ENCODE data around the gene COQ9. TPM values are rescaled to one million over a fixed set of nuclear protein-coding genes. Genes with fewer than 3 reads are reported as not detected.

COQ9 gene
- total RNA-seq, 1 donor from 2014 or later, result 34.1 TPM

GRCh38 chr16:57462209-57462977 is 15.1 kb downstream of the COQ9 start, which contains the start of gene POLR2C:
POLR2C (plus strand) TSS chr16:57462679; CDS start chr16:57462725, 46 bp downstream.
- peaks cover 72% of the 10 kb centered on the region for H3K36me3 Mint-ChIP-seq (ENCODE audit: low read depth)
- no peaks in the 10 kb centered on the region for H3K9me3 Mint-ChIP-seq
- ATAC-seq (ENCODE audit: low read depth) (peak; percentile 97), DNase-seq (peak; percentile 93)
- ChIA-PET POLR2A (interaction anchor here (0.5 to 2.4 kb wide), 16 partner anchors 9 to 400 kb away, joined by 3 to 36 read pairs (median 4); partner anchors contain the start of genes ADGRG5, CIAPIN1, COQ9 and DOK4), CTCF (interaction anchor here (0.9 to 2.4 kb wide), 9 partner anchors 8 to 75 kb away, joined by 3 to 15 read pairs (median 4); partner anchors contain the start of genes CIAPIN1 and COQ9)
- intact Hi-C loops (cut with micrococcal nuclease), result loop anchor here (1.0 to 2.0 kb wide), 8 partner anchors 15 to 276 kb away; partner anchors contain the start of genes CCDC102A, CIAPIN1, COQ9 and KATNB1
- H3K27me3 Mint-ChIP-seq, result no peaks in the 10 kb centered on the region
- peak within 1 kb of the TSS; percentile 100 for H3K4me3 Mint-ChIP-seq
- peak; percentile 38 for TF ChIP-seq CTCF (IDR thresholded peaks at IDR 0.05)
- peaks cover 29% of the 10 kb centered on the region for H3K4me1 Mint-ChIP-seq
- H3K27ac Mint-ChIP-seq, result peak within 1 kb of the TSS; percentile 99

- ChIA-PET CTCF (interaction anchor here (0.9 to 2.4 kb wide), 8 partner anchors 8 to 163 kb away, joined by 3 to 15 read pairs (median 4); partner anchors contain the start of genes CIAPIN1 and COQ9), POLR2A (interaction anchor here (0.6 to 2.4 kb wide), 9 partner anchors 8 to 272 kb away, joined by 3 to 36 read pairs (median 5); partner anchors contain the start of genes CIAPIN1, COQ9, DOK4 and KATNB1)
- no peak for DNase-seq
- Mint-ChIP-seq H3K9me3 (no peaks in the 10 kb centered on the region), H3K27me3 (no peaks in the 10 kb centered on the region), H3K36me3 (ENCODE audit: low read depth) (peaks cover 72% of the 10 kb centered on the region), H3K4me1 (peaks cover 29% of the 10 kb centered on the region), H3K4me3 (peak overlapping the region; percentile 100), H3K27ac (peak overlapping the region; percentile 99)
- no peak for ATAC-seq (ENCODE audit: low read depth)
- intact Hi-C loops (cut with micrococcal nuclease), result loop anchor here (1.0 to 2.0 kb wide), 8 partner anchors 16 to 277 kb away; partner anchors contain the start of genes CCDC102A, CIAPIN1, COQ9 and KATNB1
- TF ChIP-seq CTCF (IDR thresholded peaks at IDR 0.05), result no peak
Measured at GRCh38 chr16:57462978-57463362, 15.7 kb downstream of the COQ9 start.

- H3K36me3 Mint-ChIP-seq (ENCODE audit: low read depth), result peaks cover 77% of the 10 kb centered on the region
- H3K4me3 Mint-ChIP-seq, result peak overlapping the region; percentile 1
Measured at GRCh38 chr16:57464523-57464922, 17.2 kb downstream of the COQ9 start.

GRCh38 chr16:57468346-57468745 is 21.1 kb downstream of the COQ9 start:
- ChIA-PET CTCF (no interaction called here), POLR2A (no interaction called here)
- intact Hi-C loops (cut with micrococcal nuclease), result no loop called here
- H3K27me3 Mint-ChIP-seq, result no peaks in the 10 kb centered on the region
- H3K36me3 Mint-ChIP-seq (ENCODE audit: low read depth), result peaks cover 80% of the 10 kb centered on the region
- TF ChIP-seq CTCF (IDR thresholded peaks at IDR 0.05), result no peak
- peaks cover 20% of the 10 kb centered on the region for H3K4me1 Mint-ChIP-seq
- H3K4me3 Mint-ChIP-seq, result no peak overlapping the region
- no peaks in the 10 kb centered on the region for H3K9me3 Mint-ChIP-seq
- no peak for DNase-seq
- no peak overlapping the region for H3K27ac Mint-ChIP-seq
- ATAC-seq (ENCODE audit: low read depth), result no peak

More at GRCh38 chr16:57464523-57464922, 17.2 kb downstream of the COQ9 start:
- no peak for TF ChIP-seq CTCF (IDR thresholded peaks at IDR 0.05)
- intact Hi-C loops (cut with micrococcal nuclease), result no loop called here
- no peak for DNase-seq
- CTCF ChIA-PET, result interaction anchor here (0.6 to 1.7 kb wide), 2 partner anchors 55 to 764 kb away, joined by 3 to 5 read pairs; no protein-coding TSS in a partner anchor
- no peak overlapping the region for H3K27ac Mint-ChIP-seq
- H3K9me3 Mint-ChIP-seq, result no peaks in the 10 kb centered on the region
- no peak for ATAC-seq (ENCODE audit: low read depth)
- H3K4me1 Mint-ChIP-seq, result peaks cover 29% of the 10 kb centered on the region
- no peaks in the 10 kb centered on the region for H3K27me3 Mint-ChIP-seq
- POLR2A ChIA-PET, result interaction anchor here (0.6 to 0.7 kb wide), 2 partner anchors 15 to 296 kb away, joined by 3 read pairs; no protein-coding TSS in a partner anchor

- ATAC-seq (ENCODE audit: low read depth), result no peak
- no peak for DNase-seq
- intact Hi-C loops (cut with micrococcal nuclease), result no loop called here
- CTCF ChIA-PET, result no interaction called here
- H3K27ac Mint-ChIP-seq, result no peak overlapping the region
- H3K9me3 Mint-ChIP-seq, result no peaks in the 10 kb centered on the region
- TF ChIP-seq CTCF (IDR thresholded peaks at IDR 0.05), result no peak
- POLR2A ChIA-PET, result no interaction called here
- no peak overlapping the region for H3K4me3 Mint-ChIP-seq
- peaks cover 77% of the 10 kb centered on the region for H3K36me3 Mint-ChIP-seq (ENCODE audit: low read depth)
- H3K27me3 Mint-ChIP-seq, result no peaks in the 10 kb centered on the region
- H3K4me1 Mint-ChIP-seq, result peaks cover 14% of the 10 kb centered on the region
Measured at GRCh38 chr16:57469046-57469445, 21.8 kb downstream of the COQ9 start.
